Activated naive CD4-positive, alpha-beta T cell treated with anti-CD3 and anti-CD28 coated beads for 36 hours (primary cell): ENCODE measurements around the gene TM6SF1. TPM values are rescaled to one million over a fixed set of nuclear protein-coding genes. Genes with fewer than 3 reads are reported as not detected.
"Not testable (repeated sequence)": the region's sequence is repeated elsewhere in the genome, so short reads cannot be mapped to it uniquely, and the experiment has no call there.

Experiments used
- CTCF ChIA-PET: fragments of 350-600 bp; sonication (Branson Sonifier 250); formaldehyde crosslinking; loops from one replicate; lab custom pipeline; 2021; ENCODE audit warnings: antibody characterized with exemption; lab: Charles Lee
- DNase-seq: peaks from one replicate; pipeline ENCODE4 v3.0.0-alpha.2; 2020
- H3K27ac Mint-ChIP-seq: one replicate; pipeline ENCODE4 v1.8.0; 2021; ENCODE audit warnings: mild to moderate bottlenecking, mixed read lengths
- H3K27me3 Mint-ChIP-seq: one replicate; pipeline ENCODE4 v1.8.0; 2021; ENCODE audit warnings: low read depth, mixed read lengths
- H3K36me3 Mint-ChIP-seq: one replicate; pipeline ENCODE4 v1.8.0; 2021; ENCODE audit warnings: low read depth, mixed read lengths
- H3K4me1 Mint-ChIP-seq: one replicate; pipeline ENCODE4 v1.8.0; 2021; ENCODE audit warnings: low read depth, mixed read lengths
- H3K4me3 Mint-ChIP-seq: one replicate; pipeline ENCODE4 v1.8.0; 2021; ENCODE audit warnings: mild to moderate bottlenecking, moderate library complexity, mixed read lengths
- H3K9me3 Mint-ChIP-seq: one replicate; pipeline ENCODE4 v1.8.0; 2021; ENCODE audit warnings: mixed read lengths
- intact Hi-C: fragments of 100-400 bp; cut with micrococcal nuclease; formaldehyde crosslinking; loops from one replicate; pipeline ENCODE4 v1.15.1; 2023
- total RNA-seq, 2 experiments: library from RNA; stranded (reverse); gene quantifications; one replicate each; pipeline ENCODE4 v1.2.3, GENCODE V29; 2021

Gene TM6SF1
- total RNA-seq, 2 experiments from 2014 or later: 1.7 to 3.4 TPM

GRCh38 chr15:83129791-83130190 is 22.3 kb downstream of the TM6SF1 start:
- no peak for DNase-seq
- intact Hi-C loops: no loop called here
- Mint-ChIP-seq H3K27ac (no peak overlapping the region), H3K36me3 (no peaks in the 10 kb centered on the region), H3K27me3 (no peaks in the 10 kb centered on the region), H3K9me3 (no peaks in the 10 kb centered on the region), H3K4me1 (no peaks in the 10 kb centered on the region), H3K4me3 (no peak overlapping the region)
- CTCF ChIA-PET: no interaction called here

GRCh38 chr15:83132861-83133523 is 25.5 kb downstream of the TM6SF1 start:
- H3K4me3 Mint-ChIP-seq: no peak overlapping the region
- H3K36me3 Mint-ChIP-seq: no peaks in the 10 kb centered on the region
- no peaks in the 10 kb centered on the region for H3K4me1 Mint-ChIP-seq
- DNase-seq: no peak
- H3K9me3 Mint-ChIP-seq: no peaks in the 10 kb centered on the region
- CTCF ChIA-PET: no interaction called here
- H3K27me3 Mint-ChIP-seq: no peaks in the 10 kb centered on the region
- no peak overlapping the region for H3K27ac Mint-ChIP-seq
- intact Hi-C loops: no loop called here

- H3K9me3 Mint-ChIP-seq, DNase-seq, H3K27me3 Mint-ChIP-seq, H3K4me3 Mint-ChIP-seq, H3K4me1 Mint-ChIP-seq, H3K27ac Mint-ChIP-seq, H3K36me3 Mint-ChIP-seq, intact Hi-C loops: not testable (repeated sequence)
- CTCF ChIA-PET: interaction anchor here (0.7 kb wide), 1 partner anchor 68 kb away, joined by 4 read pairs; no protein-coding TSS in a partner anchor
These were observed 34.7 kb downstream of the TM6SF1 start for GRCh38 chr15:83142151-83142550.

- Mint-ChIP-seq H3K4me3 (no peak overlapping the region), H3K4me1 (no peaks in the 10 kb centered on the region), H3K36me3 (peaks cover 1% of the 10 kb centered on the region)
These were observed 37.3 kb downstream of the TM6SF1 start for GRCh38 chr15:83144771-83145170.

GRCh38 chr15:83153288-83153687 is 45.8 kb downstream of the TM6SF1 start:
- CTCF ChIA-PET: no interaction called here
- DNase-seq: no peak
- no peaks in the 10 kb centered on the region for H3K36me3 Mint-ChIP-seq
- intact Hi-C loops: no loop called here
- H3K9me3 Mint-ChIP-seq: no peaks in the 10 kb centered on the region
- H3K4me3 Mint-ChIP-seq: no peak overlapping the region
- peaks cover 4% of the 10 kb centered on the region for H3K4me1 Mint-ChIP-seq
- no peaks in the 10 kb centered on the region for H3K27me3 Mint-ChIP-seq
- no peak overlapping the region for H3K27ac Mint-ChIP-seq

More at GRCh38 chr15:83144771-83145170, 37.3 kb downstream of the TM6SF1 start:
- no peak for DNase-seq
- Mint-ChIP-seq H3K27me3 (peaks cover 8% of the 10 kb centered on the region), H3K9me3 (peaks cover 3% of the 10 kb centered on the region), H3K27ac (no peak overlapping the region)
- intact Hi-C loops: no loop called here
- CTCF ChIA-PET: no interaction called here

GRCh38 chr15:83155942-83156341 is 48.5 kb downstream of the TM6SF1 start:
- no peak overlapping the region for H3K4me3 Mint-ChIP-seq
- no peaks in the 10 kb centered on the region for H3K36me3 Mint-ChIP-seq
- H3K27ac Mint-ChIP-seq: no peak overlapping the region
- peaks cover 4% of the 10 kb centered on the region for H3K4me1 Mint-ChIP-seq
- intact Hi-C loops: no loop called here
- CTCF ChIA-PET: no interaction called here
- peaks cover 2% of the 10 kb centered on the region for H3K27me3 Mint-ChIP-seq
- H3K9me3 Mint-ChIP-seq: no peaks in the 10 kb centered on the region
- no peak for DNase-seq

- intact Hi-C loops: no loop called here
- no peaks in the 10 kb centered on the region for H3K9me3 Mint-ChIP-seq
- no peak for DNase-seq
These were observed 50.9 kb downstream of the TM6SF1 start for GRCh38 chr15:83158393-83158792.

GRCh38 chr15:83160741-83161140 is 53.3 kb downstream of the TM6SF1 start:
- no peak for DNase-seq
- CTCF ChIA-PET: no interaction called here
- Mint-ChIP-seq H3K4me1 (peaks cover 17% of the 10 kb centered on the region), H3K4me3 (no peak overlapping the region), H3K27me3 (peaks cover 20% of the 10 kb centered on the region), H3K9me3 (peaks cover 1% of the 10 kb centered on the region), H3K27ac (no peak overlapping the region), H3K36me3 (peaks cover 4% of the 10 kb centered on the region)
- intact Hi-C loops: loop anchor here (5.0 kb wide), 2 partner anchors 93 to 148 kb away; partner anchors contain the start of genes BTBD1 and C15orf40

More at GRCh38 chr15:83158393-83158792, 50.9 kb downstream of the TM6SF1 start:
- Mint-ChIP-seq H3K4me3 (no peak overlapping the region), H3K36me3 (no peaks in the 10 kb centered on the region), H3K4me1 (peaks cover 10% of the 10 kb centered on the region), H3K27me3 (peaks cover 13% of the 10 kb centered on the region), H3K27ac (no peak overlapping the region)
- CTCF ChIA-PET: no interaction called here

- Mint-ChIP-seq H3K27ac (peak overlapping the region; percentile 5), H3K36me3 (peaks cover 8% of the 10 kb centered on the region)
- DNase-seq: peak; percentile 4
These were observed 55.6 kb downstream of the TM6SF1 start for GRCh38 chr15:83163032-83163431.

GRCh38 chr15:83164111-83164770 is 56.8 kb downstream of the TM6SF1 start:
- intact Hi-C loops: loop anchor here (2.0 to 5.0 kb wide), 3 partner anchors 43 to 152 kb away; partner anchors contain the start of genes BTBD1, C15orf40 and HDGFL3
- no peak overlapping the region for H3K27ac Mint-ChIP-seq
- H3K36me3 Mint-ChIP-seq: peaks cover 8% of the 10 kb centered on the region
- H3K4me1 Mint-ChIP-seq: peaks cover 14% of the 10 kb centered on the region
- CTCF ChIA-PET: no interaction called here
- H3K27me3 Mint-ChIP-seq: peaks cover 29% of the 10 kb centered on the region
- no peak overlapping the region for H3K4me3 Mint-ChIP-seq
- H3K9me3 Mint-ChIP-seq: peaks cover 15% of the 10 kb centered on the region
- no peak for DNase-seq

More at GRCh38 chr15:83163032-83163431, 55.6 kb downstream of the TM6SF1 start:
- Mint-ChIP-seq H3K9me3 (peaks cover 11% of the 10 kb centered on the region), H3K4me1 (peaks cover 14% of the 10 kb centered on the region), H3K27me3 (peaks cover 29% of the 10 kb centered on the region), H3K4me3 (no peak overlapping the region)
- CTCF ChIA-PET: no interaction called here
- intact Hi-C loops: loop anchor here (1.0 to 5.0 kb wide), 3 partner anchors 36 to 151 kb away; partner anchors contain the start of genes BTBD1 and C15orf40

- H3K4me1 Mint-ChIP-seq: peaks cover 14% of the 10 kb centered on the region
- H3K4me3 Mint-ChIP-seq: no peak overlapping the region
- CTCF ChIA-PET: no interaction called here
- H3K27ac Mint-ChIP-seq: peak overlapping the region; percentile 19
- peaks cover 27% of the 10 kb centered on the region for H3K27me3 Mint-ChIP-seq
- peak; percentile 14 for DNase-seq
- peaks cover 15% of the 10 kb centered on the region for H3K9me3 Mint-ChIP-seq
- peaks cover 8% of the 10 kb centered on the region for H3K36me3 Mint-ChIP-seq
- intact Hi-C loops: loop anchor here (2.0 to 5.0 kb wide), 3 partner anchors 42 to 153 kb away; partner anchors contain the start of genes BTBD1, C15orf40 and HDGFL3
These were observed 57.4 kb downstream of the TM6SF1 start for GRCh38 chr15:83164771-83165404.

GRCh38 chr15:83166218-83166617 is 58.8 kb downstream of the TM6SF1 start:
- H3K27me3 Mint-ChIP-seq: peaks cover 29% of the 10 kb centered on the region
- CTCF ChIA-PET: no interaction called here
- peaks cover 8% of the 10 kb centered on the region for H3K36me3 Mint-ChIP-seq
- H3K27ac Mint-ChIP-seq: no peak overlapping the region
- H3K9me3 Mint-ChIP-seq: peaks cover 15% of the 10 kb centered on the region
- DNase-seq: no peak
- intact Hi-C loops: no loop called here
- H3K4me1 Mint-ChIP-seq: peaks cover 14% of the 10 kb centered on the region
- H3K4me3 Mint-ChIP-seq: no peak overlapping the region
